Panc1 (cell line): ENCODE data around the gene MRPL9. TPM values are rescaled to one million over a fixed set of nuclear protein-coding genes. Genes with fewer than 3 reads are reported as not detected.

Experiments used
- ATAC-seq: fragments of 200-7000 bp; cut with Tn5 transposase; 2 replicates; pipeline ENCODE4 v1.9.1; 2020; ENCODE audit warnings: mild to moderate bottlenecking, moderate library complexity
- BruUV-seq: library from RNA; stranded (reverse); fragments of 400-500 nt; replicated peaks from 2 replicates; lab custom pipeline; 2021; lab: Mats Ljungman, UMichigan
- CTCF ChIA-PET: fragments of 300-600 bp; sonication (Branson Sonifier 250); formaldehyde crosslinking; loops from one replicate; lab custom pipeline; 2022; ENCODE audit warnings: antibody characterized with exemption; lab: Charles Lee
- POLR2A ChIA-PET: fragments of 300-600 bp; sonication (Branson Sonifier 250); formaldehyde crosslinking; loops from one replicate; lab custom pipeline; 2022; ENCODE audit warnings: antibody characterized with exemption; lab: Charles Lee
- DNase-seq: peaks from one replicate; pipeline ENCODE4 v3.0.0-alpha.2; 2010; ENCODE audit warnings: low read depth, low spot score
- H3K27ac ChIP-seq: 2 replicates; pipeline ENCODE4 v1.5.1; 2011; ENCODE audit warnings: mild to moderate bottlenecking, low read length, inconsistent platforms
- H3K27me3 ChIP-seq: fragments of 200-500 bp; sonication (Bioruptor generic); 2 replicates; pipeline ENCODE4 v1.6.0; 2014; ENCODE audit warnings: low read length, inconsistent platforms; ENCODE audit not compliant: control insufficient read depth, insufficient read depth
- H3K36me3 ChIP-seq: fragments of 200-500 bp; sonication (Bioruptor generic); 2 replicates; pipeline ENCODE4 v1.5.1; 2014; ENCODE audit warnings: inconsistent platforms, mild to moderate bottlenecking, low read length, moderate library complexity; ENCODE audit not compliant: control insufficient read depth, insufficient read depth
- H3K4me1 ChIP-seq: 2 replicates; pipeline ENCODE4 v1.5.1; 2011; ENCODE audit warnings: inconsistent platforms, mild to moderate bottlenecking, low read length, moderate library complexity; ENCODE audit not compliant: control insufficient read depth, insufficient read depth
- H3K4me3 ChIP-seq, 2 experiments: 2 replicates each; pipeline ENCODE4 v1.5.1; 2011 to 2012; ENCODE audit warnings: low read depth in 2 of 2, low read length in 2 of 2, mild to moderate bottlenecking in 2 of 2, inconsistent platforms in 1 of 2, moderate library complexity in 1 of 2
- H3K9me3 ChIP-seq: fragments of 200-500 bp; sonication (Bioruptor generic); 2 replicates; pipeline ENCODE4 v1.5.1; 2014; ENCODE audit warnings: low read depth, mild to moderate bottlenecking, inconsistent platforms, low read length, moderate library complexity; ENCODE audit not compliant: control insufficient read depth, insufficient read depth
- CTCF ChIP-seq: fragments of 450-650 bp; IDR thresholded peaks from 2 replicates; pipeline ENCODE4 v1.5.1; 2017; ENCODE audit warnings: mild to moderate bottlenecking
- POLR2AphosphoS5 ChIP-seq: IDR thresholded peaks from 2 replicates; pipeline ENCODE4 v1.6.1; 2012; ENCODE audit warnings: mild to moderate bottlenecking, low read depth, low read length, moderate library complexity
- SIN3A ChIP-seq: IDR thresholded peaks from 2 replicates; pipeline ENCODE4 v1.6.1; 2012; ENCODE audit warnings: low read depth, mild to moderate bottlenecking, low read length, moderate library complexity, borderline replicate concordance; ENCODE audit not compliant: insufficient read depth
- TCF7L2 ChIP-seq: IDR thresholded peaks from 2 replicates; pipeline ENCODE4 v1.6.1; 2011; ENCODE audit warnings: mild to moderate bottlenecking, low read depth, low read length, inconsistent platforms
- in situ Hi-C: cut with HindIII; loops from 2 replicates; pipeline ENCODE4 v1.10.0; 2016; ENCODE audit warnings: low sequenced_read_pairs, low pct_unique_long_range_greater_than_20kb
- intact Hi-C: fragments of 100-400 bp; cut with micrococcal nuclease; formaldehyde crosslinking; loops from one replicate; pipeline ENCODE4 v1.10.0; 2022; ENCODE audit not compliant: unreplicated experiment
- total RNA-seq: library from RNA; stranded (reverse); gene quantifications from one replicate; pipeline ENCODE4 v1.2.1, GENCODE V29; 2021; ENCODE audit not compliant: unreplicated experiment
- TF ChIP-seq, protein P1 (sequence below), 2 experiments: IDR thresholded peaks; 2 replicates each; pipeline ENCODE4 v1.6.1; 2011 to 2012; ENCODE audit warnings: low read depth in 2 of 2, control low read depth in 1 of 2, low read length in 1 of 2, mild to moderate bottlenecking in 1 of 2, moderate library complexity in 1 of 2; ENCODE audit not compliant: insufficient read depth in 1 of 2

MRPL9 gene
- total RNA-seq, 1 experiment from 2014 or later, result 98.3 TPM

DNA sequence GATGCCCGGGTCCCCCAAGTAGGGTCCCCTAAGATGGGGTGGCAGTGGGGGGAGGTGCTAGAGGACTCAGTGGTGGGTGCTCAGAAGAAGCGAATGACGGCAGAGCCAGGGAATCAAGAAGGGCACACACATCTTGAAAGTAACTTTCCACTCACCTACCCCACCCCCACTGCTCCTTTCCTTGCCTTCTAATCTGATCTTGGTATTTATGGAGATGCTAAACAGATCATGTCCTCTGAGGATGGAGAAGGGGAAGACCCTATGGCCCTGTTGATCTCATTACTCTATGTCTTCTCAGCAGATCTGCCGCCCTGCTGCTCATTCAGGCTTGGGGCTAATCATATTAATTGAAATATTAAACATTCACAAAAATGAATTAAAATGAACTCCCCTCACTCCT, 44.6 kb downstream of the MRPL9 start:
- BruUV-seq, result no TSS peak
- CTCF ChIA-PET, result interaction anchor here (0.6 kb wide), 1 partner anchor 389 kb away, joined by 3 read pairs; no protein-coding TSS in a partner anchor

DNA sequence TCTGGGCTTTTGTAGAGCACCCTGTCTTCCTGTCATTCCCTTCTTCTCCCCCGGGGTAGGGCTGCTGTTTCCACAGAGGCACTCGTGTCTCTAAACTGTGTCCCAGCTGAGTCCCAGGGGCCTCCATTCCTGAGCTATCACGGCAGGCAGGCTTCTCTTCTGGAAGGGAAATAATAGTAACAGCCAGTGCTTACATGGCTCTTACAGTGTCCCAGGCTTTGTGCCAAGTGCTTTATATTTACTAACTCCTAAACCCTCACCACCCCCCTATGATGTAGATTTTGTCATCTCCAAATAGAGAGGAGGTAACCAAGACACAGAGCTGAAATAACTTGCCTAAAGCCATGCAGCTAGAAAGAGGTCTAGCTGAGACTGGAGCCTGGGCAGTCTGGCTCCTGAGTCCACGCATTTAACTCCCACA, 45.3 kb downstream of the MRPL9 start:
- TF ChIP-seq TCF7L2, result no peak
- no peak for TF ChIP-seq CTCF
- TF ChIP-seq POLR2AphosphoS5, result no peak
- TF ChIP-seq SIN3A, result no peak
- TF ChIP-seq, protein P1, sequence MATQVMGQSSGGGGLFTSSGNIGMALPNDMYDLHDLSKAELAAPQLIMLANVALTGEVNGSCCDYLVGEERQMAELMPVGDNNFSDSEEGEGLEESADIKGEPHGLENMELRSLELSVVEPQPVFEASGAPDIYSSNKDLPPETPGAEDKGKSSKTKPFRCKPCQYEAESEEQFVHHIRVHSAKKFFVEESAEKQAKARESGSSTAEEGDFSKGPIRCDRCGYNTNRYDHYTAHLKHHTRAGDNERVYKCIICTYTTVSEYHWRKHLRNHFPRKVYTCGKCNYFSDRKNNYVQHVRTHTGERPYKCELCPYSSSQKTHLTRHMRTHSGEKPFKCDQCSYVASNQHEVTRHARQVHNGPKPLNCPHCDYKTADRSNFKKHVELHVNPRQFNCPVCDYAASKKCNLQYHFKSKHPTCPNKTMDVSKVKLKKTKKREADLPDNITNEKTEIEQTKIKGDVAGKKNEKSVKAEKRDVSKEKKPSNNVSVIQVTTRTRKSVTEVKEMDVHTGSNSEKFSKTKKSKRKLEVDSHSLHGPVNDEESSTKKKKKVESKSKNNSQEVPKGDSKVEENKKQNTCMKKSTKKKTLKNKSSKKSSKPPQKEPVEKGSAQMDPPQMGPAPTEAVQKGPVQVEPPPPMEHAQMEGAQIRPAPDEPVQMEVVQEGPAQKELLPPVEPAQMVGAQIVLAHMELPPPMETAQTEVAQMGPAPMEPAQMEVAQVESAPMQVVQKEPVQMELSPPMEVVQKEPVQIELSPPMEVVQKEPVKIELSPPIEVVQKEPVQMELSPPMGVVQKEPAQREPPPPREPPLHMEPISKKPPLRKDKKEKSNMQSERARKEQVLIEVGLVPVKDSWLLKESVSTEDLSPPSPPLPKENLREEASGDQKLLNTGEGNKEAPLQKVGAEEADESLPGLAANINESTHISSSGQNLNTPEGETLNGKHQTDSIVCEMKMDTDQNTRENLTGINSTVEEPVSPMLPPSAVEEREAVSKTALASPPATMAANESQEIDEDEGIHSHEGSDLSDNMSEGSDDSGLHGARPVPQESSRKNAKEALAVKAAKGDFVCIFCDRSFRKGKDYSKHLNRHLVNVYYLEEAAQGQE (IDR thresholded peaks at IDR 0.05; ENCODE audit: insufficient read depth in 1 of 2, low read depth in 2 of 2, low read length in 1 of 2), result no peak
- no peaks in the 10 kb centered on the region for H3K36me3 ChIP-seq
- no peaks in the 10 kb centered on the region for H3K9me3 ChIP-seq
- intact Hi-C loops, result no loop called here
- no peak overlapping the region for H3K27ac ChIP-seq
- ChIA-PET POLR2A (no interaction called here), CTCF (no interaction called here)
- DNase-seq (no peak), ATAC-seq (no peak)
- peaks cover 7% of the 10 kb centered on the region for H3K4me1 ChIP-seq
- H3K4me3 ChIP-seq, result no peak overlapping the region
- in situ Hi-C loops, result no loop called here
- BruUV-seq, result no TSS peak
- H3K27me3 ChIP-seq, result peaks cover 10% of the 10 kb centered on the region

More for the DNA sequence above, 44.6 kb downstream of the MRPL9 start:
- no peak for TF ChIP-seq TCF7L2
- no peak for TF ChIP-seq CTCF
- no peak for TF ChIP-seq POLR2AphosphoS5
- TF ChIP-seq, protein P1 (IDR thresholded peaks at IDR 0.05; ENCODE audit: insufficient read depth in 1 of 2, low read depth in 2 of 2, low read length in 1 of 2), result no peak
- TF ChIP-seq SIN3A, result no peak
- Histone ChIP-seq H3K36me3 (no peaks in the 10 kb centered on the region), H3K4me1 (peaks cover 7% of the 10 kb centered on the region), H3K4me3 (no peak overlapping the region), H3K9me3 (no peaks in the 10 kb centered on the region), H3K27ac (no peak overlapping the region), H3K27me3 (peaks cover 10% of the 10 kb centered on the region)
- POLR2A ChIA-PET, result no interaction called here
- ATAC-seq (no peak), DNase-seq (no peak)
- intact Hi-C loops, result no loop called here
- in situ Hi-C loops, result no loop called here
